Peyer's patch (tissue), 4 donors: ENCODE measurements around the gene RGS19. TPM values are rescaled to one million over a fixed set of nuclear protein-coding genes. Genes with fewer than 3 reads are reported as not detected.
A peak's percentile ranks its signal among the peaks of the same experiment; 100 is the strongest.

ENCODE experiments used
- DNase-seq, 3 donors: peaks; one replicate each; pipeline ENCODE4 v3.0.0-alpha.2; 2017 to 2019
- H3K27ac ChIP-seq, 4 donors: fragments of 200-600 bp; sonication (generic); one replicate each; pipeline ENCODE4 v1.5.1; 2016 to 2019
- H3K27me3 ChIP-seq, 2 donors: fragments of 200-600 bp; sonication (generic); one replicate each; pipeline ENCODE4 v1.5.1; 2019
- H3K36me3 ChIP-seq, 3 donors: fragments of 200-600 bp; sonication (generic); one replicate each; pipeline ENCODE4 v1.5.1; 2016 to 2019
- H3K4me1 ChIP-seq, 4 donors: fragments of 200-600 bp; sonication (generic); one replicate each; pipeline ENCODE4 v1.5.1; 2016 to 2019
- H3K4me3 ChIP-seq, 4 donors: fragments of 200-600 bp; sonication (generic); 1 replicate in 3 of 4; 2 replicates in 1 of 4; pipeline ENCODE4 v1.5.1; 2016 to 2019; ENCODE audit warnings: mild to moderate bottlenecking in 1 of 4
- H3K9me3 ChIP-seq, 4 donors: fragments of 200-600 bp; sonication (generic); one replicate each; pipeline ENCODE4 v1.5.1; 2016 to 2019; ENCODE audit warnings: mild to moderate bottlenecking in 1 of 4
- CTCF ChIP-seq, 6 experiments: fragments of 450-650 bp in 4 of 6; fragments of 200-600 bp in 2 of 6; sonication (generic) in 1 of 6; IDR thresholded peaks; one replicate each; pipeline ENCODE4 v1.5.1; 2017 to 2019; ENCODE audit warnings: antibody characterized with exemption in 6 of 6, mild to moderate bottlenecking in 3 of 6, moderate library complexity in 1 of 6
- POLR2A ChIP-seq, 2 donors: fragments of 450-650 bp; IDR thresholded peaks; one replicate each; pipeline ENCODE4 v1.5.1; 2017; ENCODE audit warnings: antibody characterized with exemption in 2 of 2, mild to moderate bottlenecking in 2 of 2, moderate library complexity in 2 of 2
- total RNA-seq, 4 donors: library from RNA; depleted of rRNA; stranded (reverse); fragments of >200 nt; gene quantifications; one replicate each; pipeline ENCODE4 v1.1.0, GENCODE V29; 2016

RGS19 gene
- total RNA-seq, 4 donors from 2014 or later: 3.3 to 39.6 (median 6.8) TPM

GRCh38 chr20:64108731-64109681 lies 29.7 kb upstream of the RGS19 start:
- Histone ChIP-seq H3K4me3 (no peak overlapping the region), H3K27me3 (no peaks in the 10 kb centered on the region), H3K36me3 (no peaks in the 10 kb centered on the region), H3K27ac (no peak overlapping the region), H3K4me1 (no peaks in the 10 kb centered on the region), H3K9me3 (no peaks in the 10 kb centered on the region)
- peak in 2 of 3 donors; percentile 14 to 42 for DNase-seq
- TF ChIP-seq POLR2A (IDR thresholded peaks at IDR 0.05) (no peak), CTCF (IDR thresholded peaks at IDR 0.05) (no peak)

DNA sequence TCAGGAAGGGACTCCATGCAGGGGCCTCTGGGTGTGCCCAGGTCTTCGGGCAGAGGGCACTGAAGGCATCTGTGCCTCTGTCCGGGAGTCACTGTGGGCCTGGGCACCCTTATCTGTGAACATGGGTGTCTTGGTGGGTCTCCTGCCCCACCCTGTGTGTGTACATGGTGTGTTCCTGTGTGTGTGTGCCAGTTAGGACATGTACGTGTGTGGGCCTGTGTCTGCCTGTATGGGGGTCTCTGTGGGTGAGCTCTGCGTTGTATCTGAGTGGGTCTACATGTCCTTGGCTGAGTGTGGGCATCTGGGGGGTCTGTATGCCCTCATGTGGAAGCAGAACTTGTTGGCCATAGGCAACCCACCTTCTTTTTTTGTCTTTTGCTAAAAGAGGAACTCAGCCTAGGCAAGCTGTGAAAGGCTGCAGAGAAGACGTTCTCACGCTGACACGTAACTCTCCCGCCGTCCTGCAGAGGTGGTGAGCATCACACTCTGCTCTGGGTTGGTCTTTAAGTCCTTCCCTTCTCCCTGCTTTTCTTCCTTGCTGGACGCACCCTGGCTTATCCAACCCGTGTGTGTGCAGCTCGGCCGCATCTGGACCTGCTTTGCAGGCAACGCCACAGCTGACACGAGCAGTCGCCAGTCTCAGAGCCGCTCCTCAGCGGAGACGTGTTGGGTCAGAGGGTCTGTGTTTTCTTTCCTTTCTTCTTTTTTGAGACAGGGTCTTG lies 28.6 kb upstream of the RGS19 start:
- H3K9me3 ChIP-seq: no peaks in the 10 kb centered on the region
- no peaks in the 10 kb centered on the region for H3K4me1 ChIP-seq
- no peaks in the 10 kb centered on the region for H3K36me3 ChIP-seq
- H3K27ac ChIP-seq: peak overlapping the region in 2 of 4 donors; percentile 40 to 65
- TF ChIP-seq CTCF (IDR thresholded peaks at IDR 0.05) (no peak), POLR2A (IDR thresholded peaks at IDR 0.05) (no peak)
- no peak overlapping the region for H3K4me3 ChIP-seq
- DNase-seq: peak in 2 of 3 donors; percentile 49 to 50
- H3K27me3 ChIP-seq: no peaks in the 10 kb centered on the region

DNA sequence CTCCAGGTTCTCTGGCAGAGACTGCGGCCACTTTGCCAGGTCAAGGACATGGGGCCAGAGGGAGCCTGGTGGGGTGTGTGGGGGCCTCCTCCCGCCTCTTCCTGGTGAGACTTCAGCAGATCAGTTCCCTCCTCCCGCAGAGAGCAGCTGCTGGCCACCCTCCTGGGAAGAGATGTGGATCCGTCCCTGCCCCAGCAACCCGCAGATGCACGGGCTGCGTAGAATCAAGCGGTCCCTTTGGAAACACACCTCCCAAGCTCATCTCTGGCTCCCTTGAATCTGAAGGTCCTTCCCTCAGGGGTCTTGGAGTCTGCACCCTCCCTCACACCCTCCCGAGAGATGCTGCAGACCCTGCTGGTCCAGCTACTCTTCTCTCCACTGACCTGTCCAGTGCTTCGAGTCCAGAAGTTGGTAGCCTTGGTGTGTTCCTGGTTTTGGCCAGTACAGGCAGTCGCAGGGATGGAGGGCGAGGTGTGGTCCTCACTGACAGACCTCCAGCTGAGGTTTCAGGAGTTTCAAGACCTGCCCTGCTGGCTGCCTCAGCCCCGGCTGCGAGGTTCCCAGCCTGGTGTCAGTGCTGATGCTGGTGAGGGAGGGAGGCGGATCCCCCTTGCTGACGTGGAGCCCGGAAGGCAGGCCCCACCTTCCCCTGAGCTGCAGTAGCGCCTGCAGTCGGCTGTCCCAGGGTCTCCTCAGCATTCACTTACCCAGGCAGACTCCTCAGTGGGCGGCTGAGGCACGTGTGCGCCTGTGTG lies 27.8 kb upstream of the RGS19 start, which contains the start of gene NPBWR2:
Gene NPBWR2, minus strand, starts transcription at position 585 of the 755 bp plus-strand sequence. CDS start 734 bp downstream, outside the sequence.
- TF ChIP-seq CTCF (IDR thresholded peaks at IDR 0.05) (no peak), POLR2A (IDR thresholded peaks at IDR 0.05) (no peak)
- no peak within 1 kb of the TSS for H3K4me3 ChIP-seq
- peak in 2 of 3 donors; percentile 40 to 55 for DNase-seq
- H3K4me1 ChIP-seq: peaks cover 0 to 5% (median 2%) of the 10 kb centered on the region in 4 donors
- peak within 1 kb of the TSS in 2 of 4 donors; percentile 40 to 65 for H3K27ac ChIP-seq
- peaks cover 0 to 6% of the 10 kb centered on the region in 2 donors for H3K27me3 ChIP-seq
- no peaks in the 10 kb centered on the region for H3K36me3 ChIP-seq
- no peaks in the 10 kb centered on the region for H3K9me3 ChIP-seq

DNA sequence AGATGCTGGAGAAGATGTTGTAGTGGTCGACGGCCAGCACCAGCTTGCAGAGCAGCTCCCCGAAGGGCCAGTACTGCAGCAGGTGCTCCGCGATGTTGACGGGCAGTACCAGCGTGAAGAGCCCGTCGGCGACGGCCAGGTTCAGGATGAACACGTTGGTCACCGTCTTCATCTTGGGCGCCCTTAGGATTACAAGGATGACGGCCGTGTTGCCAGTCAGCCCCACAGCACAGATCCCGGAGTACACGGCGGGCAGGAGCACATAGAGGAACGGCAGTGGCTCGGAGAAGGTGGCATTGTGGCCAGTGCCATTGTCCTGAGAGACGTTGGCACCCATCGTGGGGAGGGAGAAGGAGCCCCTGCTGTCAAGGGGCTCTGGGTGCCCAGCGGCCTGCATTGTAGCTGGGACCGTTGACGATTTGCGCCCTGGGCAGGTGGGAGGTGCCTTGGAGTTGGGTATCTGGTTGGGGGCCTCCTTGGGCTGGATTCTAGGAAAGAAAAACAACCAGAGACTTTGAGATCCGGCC lies 27.2 kb upstream of the RGS19 start:
- no peaks in the 10 kb centered on the region for H3K9me3 ChIP-seq
- H3K27ac ChIP-seq: no peak overlapping the region
- H3K4me1 ChIP-seq: peaks cover 0 to 9% (median 4%) of the 10 kb centered on the region in 4 donors
- H3K4me3 ChIP-seq: no peak overlapping the region
- H3K27me3 ChIP-seq: peaks cover 0 to 13% of the 10 kb centered on the region in 2 donors
- TF ChIP-seq CTCF (IDR thresholded peaks at IDR 0.05): no peak
- TF ChIP-seq POLR2A (IDR thresholded peaks at IDR 0.05): no peak
- peak in 1 of 3 donors; percentile 42 for DNase-seq
- no peaks in the 10 kb centered on the region for H3K36me3 ChIP-seq
